ENCODE measurements around the gene TMCO5A. TPM values are rescaled to one million over a fixed set of nuclear protein-coding genes. Genes with fewer than 3 reads are reported as not detected.

Gene TMCO5A
- total RNA-seq, 1 experiment from 2014 or later, result 0.10 TPM

DNA sequence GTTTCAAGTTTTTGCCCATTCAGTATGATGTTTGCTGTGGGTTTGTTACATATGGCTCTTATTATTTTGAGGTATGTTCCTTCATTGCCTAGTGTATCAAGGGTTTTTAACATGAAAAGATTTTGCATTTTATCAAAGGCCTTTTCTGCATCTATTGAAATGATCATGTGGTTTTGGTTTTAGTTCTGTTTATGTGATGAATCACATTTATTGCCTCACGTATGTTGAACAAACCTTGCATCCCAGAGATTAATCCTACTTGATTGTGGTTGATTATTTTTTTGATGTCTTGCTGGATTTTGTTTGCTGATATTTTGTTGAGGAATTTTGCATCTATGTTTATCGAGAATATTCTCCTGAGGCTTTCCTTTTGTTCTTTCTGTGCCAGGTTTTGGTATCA, 39.4 kb downstream of the TMCO5A start:
- no peak for DNase-seq (ENCODE audit: low spot score)

DNA sequence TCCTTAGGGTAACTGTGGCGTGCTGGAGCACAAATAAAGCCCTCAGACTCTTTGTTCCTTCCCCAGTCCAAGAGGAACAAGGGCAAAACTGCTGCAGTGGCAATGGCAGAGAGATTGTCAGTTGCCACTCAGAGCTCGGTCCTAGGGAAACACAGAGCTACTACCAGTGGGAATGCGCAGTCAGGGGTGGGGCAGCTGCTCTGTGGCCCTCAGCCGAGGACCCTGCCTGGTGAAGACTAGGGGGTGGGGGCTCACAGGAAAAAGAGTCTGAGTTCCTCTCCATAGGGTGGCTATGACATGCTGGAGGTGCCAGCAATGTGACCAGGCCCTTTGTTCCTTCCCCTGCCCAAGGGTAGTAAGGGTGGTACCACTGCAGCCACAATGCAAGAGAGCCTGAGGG, 43.8 kb downstream of the TMCO5A start:
- no peak for DNase-seq (ENCODE audit: low spot score)

DNA sequence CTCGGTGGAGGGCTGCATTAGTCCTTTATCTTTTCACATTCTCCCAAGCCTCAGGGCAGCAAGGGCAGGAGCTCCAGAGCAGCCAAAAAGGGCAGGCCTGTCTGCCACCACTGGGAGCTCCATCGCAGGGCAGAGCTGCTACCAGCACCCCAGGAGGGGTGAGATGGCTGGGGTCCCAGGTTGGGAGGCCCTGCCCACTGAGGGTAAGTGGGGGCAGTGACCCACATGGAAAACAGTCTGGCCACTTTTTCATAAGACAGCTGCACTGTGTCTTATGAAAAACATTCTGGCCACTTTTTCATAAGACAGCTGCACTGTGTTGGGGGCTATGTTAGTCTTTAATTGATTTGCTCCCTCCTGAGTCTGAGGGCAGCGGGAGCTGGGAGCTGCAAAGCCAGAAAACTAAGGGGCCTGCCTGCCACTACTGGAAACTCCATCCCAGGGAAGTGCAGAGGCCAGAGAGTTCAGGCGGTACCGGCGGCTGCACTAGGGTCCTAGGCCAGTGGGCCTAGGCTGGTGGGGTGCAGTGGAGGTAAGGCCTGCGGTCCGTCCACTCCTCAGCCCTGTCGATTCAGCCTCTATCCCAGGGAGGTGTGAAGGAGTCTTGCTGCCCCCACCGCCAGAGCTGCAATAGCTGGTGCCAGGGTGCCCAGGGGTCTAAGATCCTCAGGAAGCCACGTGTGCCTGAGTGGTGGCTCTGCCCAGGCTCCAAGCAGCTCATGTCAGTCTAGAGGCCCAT, 45.4 kb downstream of the TMCO5A start:
- no peak for DNase-seq (ENCODE audit: low spot score)

DNA sequence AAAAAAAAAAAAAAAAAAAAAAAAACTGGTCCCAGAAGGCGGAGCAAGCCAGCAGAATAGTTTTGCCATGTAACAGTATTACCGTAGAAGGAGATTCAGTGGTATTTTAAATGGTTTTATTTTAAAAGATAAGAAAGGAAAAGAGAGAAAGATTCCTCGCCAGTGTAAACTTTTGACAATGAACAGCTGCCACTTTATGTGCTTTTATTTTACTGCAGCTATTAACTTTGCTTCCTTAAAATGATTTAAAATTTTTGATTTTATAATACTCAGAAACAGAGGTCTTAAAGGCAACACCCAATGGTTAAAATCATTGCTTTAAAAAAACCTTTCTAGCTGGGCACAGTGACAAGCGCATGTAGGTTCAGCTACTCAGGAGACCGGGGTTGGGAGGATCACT, 46.8 kb downstream of the TMCO5A start:
- DNase-seq (ENCODE audit: low spot score), result no peak

DNA sequence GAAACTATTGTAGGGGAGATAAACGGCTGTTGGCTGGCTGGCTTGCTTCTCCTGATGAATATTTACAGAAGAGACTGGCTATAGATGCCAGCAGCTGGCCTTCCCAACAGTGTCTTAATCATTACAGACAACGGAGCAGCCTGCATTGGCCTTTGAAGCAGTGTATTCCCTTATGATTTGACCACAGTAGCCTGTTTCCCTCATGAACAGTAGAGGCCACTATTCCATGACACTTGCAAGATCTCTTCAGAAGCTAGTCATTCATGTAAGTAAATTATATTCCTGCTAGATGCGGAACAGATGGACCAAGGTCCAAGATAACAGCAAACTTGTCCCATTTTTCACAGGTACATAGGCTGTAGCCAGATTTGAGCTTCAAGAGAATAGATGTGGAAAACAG, 47.3 kb downstream of the TMCO5A start:
- peak; percentile 54 for DNase-seq (ENCODE audit: low spot score)

DNA sequence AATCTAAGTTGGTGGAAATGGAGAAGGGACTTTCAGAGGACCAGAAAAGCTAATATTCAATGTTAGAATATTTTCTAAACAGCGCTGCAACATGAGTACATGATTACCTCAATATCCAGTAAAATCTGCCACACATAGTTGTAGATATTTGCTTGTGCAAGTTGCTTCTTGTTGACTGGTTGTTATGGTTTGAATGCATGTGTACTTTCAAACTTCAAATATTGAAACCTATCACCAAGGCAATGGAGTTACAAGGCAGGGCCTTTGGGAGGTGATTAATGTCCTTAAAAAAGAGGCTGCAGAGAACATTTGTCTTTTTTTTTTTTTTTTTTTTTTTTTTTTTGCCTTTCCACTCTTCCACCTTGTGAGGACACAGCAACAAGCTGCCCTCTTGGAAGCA, 49.9 kb downstream of the TMCO5A start:
- no peak for DNase-seq (ENCODE audit: low spot score)

DNA sequence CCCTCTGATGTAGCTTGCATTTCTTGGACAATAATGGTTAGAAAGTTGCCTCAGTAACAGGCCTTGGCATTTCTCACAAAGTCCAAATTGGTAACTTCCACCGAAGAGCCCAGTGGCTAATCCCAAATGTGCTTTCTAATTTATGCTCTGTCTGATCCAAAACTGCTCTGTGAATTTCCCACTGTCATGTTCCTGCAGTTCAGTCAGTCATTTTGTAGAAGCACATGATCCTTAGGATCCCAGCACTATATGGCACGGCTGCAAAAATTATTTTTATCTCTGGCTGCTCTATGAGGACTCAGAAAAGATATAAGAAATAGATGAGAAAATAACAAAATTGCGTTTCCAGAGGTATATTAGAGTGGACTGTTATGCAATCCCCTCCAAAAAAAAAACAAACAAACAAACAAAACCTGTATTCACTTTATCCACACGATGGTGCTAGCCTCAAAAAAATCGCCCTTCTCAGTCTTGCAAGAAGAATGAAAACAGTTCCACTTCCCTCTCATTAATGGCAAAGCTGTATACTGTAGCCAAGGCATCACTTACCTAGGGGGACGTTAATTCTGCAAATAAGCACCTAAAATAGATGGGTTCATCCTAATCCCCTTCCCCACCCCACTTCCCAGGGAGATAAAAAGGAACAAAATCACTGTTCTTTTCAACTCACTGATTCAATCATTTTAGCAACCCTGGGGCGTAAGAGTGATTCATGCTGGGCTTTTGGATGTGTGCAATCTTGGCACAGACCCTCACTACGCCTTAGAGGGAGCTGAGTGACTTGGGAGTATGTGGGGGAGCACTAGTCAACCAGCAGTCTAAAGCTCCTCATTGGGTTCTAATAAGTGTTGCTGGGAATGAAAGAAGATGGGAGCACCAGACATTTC, 61.3 kb downstream of the TMCO5A start:
- DNase-seq (ENCODE audit: low spot score), result peak; percentile 68
